Activated CD4-positive, alpha-beta T cell treated with anti-CD3 and anti-CD28 coated beads, Interleukin-2, amount 50 U/mL, for 48 hours (primary cell): Measurements from ENCODE around the gene RSBN1.
"Not testable (repeated sequence)": the region's sequence is repeated elsewhere in the genome, so short reads cannot be mapped to it uniquely, and the experiment has no call there.

Source experiments
- DNase-seq, 2 experiments: peaks; one replicate each; pipeline ENCODE4 v3.0.0-alpha.2; 2020

The RSBN1 gene

DNA sequence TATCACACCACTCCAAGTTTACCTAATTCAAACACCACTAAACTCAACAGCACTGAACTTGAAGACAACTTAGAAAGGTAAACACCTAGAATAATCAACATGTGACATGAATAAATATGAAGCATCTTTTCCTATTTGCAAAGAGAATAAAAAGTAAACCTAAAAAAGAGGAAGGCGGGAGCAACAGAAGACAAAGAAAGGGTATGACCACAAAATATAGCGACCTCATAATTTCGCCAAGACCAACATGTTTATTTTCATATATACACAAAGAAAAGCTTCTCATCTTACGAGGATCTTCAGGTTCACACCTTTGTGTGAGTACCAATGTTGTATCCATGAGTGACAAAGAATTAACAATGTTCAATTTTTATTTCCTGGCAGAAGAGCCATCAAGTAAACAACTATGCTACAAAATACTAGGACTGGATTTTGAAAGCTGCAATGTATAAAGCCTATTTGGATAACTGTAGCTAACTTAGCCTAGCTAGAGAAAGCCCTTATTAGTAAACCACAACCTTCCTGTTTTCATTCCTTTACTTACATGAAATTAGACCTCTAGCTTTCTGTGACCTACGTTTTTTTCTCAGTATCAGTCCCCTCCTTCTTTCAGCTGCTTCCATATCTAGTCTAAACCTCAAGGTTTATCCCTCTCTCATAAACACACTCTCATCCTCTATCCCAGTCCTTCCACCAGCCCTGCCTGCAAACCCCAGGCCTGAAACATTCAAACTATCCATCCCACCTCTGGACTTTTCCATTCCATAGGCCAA is 31.7 kb downstream of the RSBN1 start:
- DNase-seq: no peak

- DNase-seq: no peak
These were observed 32.7 kb downstream of the RSBN1 start for GRCh38 chr1:113779542-113779941.

GRCh38 chr1:113777561-113777960 is 34.7 kb downstream of the RSBN1 start:
- DNase-seq: no peak

GRCh38 chr1:113770031-113770430 is 42.2 kb downstream of the RSBN1 start:
- no peak for DNase-seq

- DNase-seq: no peak
These were observed 42.7 kb downstream of the RSBN1 start for GRCh38 chr1:113769601-113769970.

GRCh38 chr1:113768916-113769600 is 43.2 kb downstream of the RSBN1 start:
- no peak for DNase-seq

GRCh38 chr1:113765306-113766230 is 46.7 kb downstream of the RSBN1 start:
- DNase-seq: no peak

DNA sequence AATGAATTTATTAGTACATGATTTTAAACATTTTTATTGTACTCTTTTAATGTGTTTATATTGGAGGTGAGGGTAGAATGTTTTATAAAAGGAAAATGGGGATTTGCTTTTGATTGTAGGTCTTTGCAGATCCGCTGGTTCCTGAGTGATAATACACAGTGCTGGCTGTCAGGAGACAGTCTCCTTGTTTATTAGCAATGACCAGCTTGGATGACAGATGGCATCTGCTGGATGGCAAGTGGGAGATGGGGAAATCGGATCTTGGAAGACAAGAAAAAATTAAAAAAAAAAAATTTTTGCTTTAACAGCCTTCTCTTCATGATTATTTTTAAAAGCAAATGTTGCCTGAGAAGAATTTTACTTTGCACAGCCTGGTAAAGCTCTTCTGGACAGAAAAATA is 48.6 kb downstream of the RSBN1 start:
- DNase-seq: no peak

GRCh38 chr1:113761937-113762336 is 50.3 kb downstream of the RSBN1 start:
- no peak for DNase-seq

- no peak for DNase-seq
These were observed 51.9 kb downstream of the RSBN1 start for GRCh38 chr1:113760102-113761080.

DNA sequence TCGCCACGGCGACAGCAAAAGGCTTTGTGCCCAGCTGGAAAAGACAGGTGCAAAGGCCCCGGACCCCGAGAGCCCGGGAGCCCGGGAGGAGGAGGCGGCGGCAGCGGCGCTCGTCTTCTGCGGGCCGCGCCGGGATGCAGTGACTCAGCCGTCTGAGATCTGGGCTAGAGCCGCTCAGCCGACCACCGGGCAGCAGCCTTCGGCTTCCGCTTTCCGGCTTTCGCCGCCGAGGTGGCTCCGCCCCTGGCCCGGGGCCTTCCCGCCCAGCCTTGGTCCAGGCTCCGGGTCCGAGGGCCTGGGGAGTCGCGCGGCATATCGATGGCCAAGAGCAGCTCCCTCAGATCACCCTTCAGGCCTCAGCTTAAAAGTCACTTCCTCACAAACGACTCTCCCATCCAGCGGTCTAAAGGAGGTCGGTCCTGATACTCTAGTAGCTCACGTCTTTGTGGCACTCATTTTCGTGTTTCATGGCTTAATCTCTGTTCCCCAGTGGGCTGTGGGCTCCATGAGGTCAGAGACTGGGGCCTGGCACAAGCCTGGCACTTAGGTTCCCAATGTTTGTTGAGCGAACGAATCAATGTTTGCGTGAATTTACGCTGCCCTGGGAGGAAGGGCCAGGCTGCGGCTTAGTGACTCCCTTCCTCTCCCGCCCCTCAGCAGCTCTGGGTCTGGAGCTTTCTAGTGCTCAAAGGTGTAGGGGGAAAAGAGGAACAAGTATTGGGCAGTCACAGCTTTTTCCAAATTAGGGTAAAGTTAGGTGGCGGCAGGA is 52.8 kb downstream of the RSBN1 start, which contains the start of gene PHTF1:
PHTF1 (minus strand) TSS at position 154 of the 769 bp plus-strand sequence. CDS start 783 bp downstream, outside the sequence.
- DNase-seq: peak; percentile 66 to 73

- peak; percentile 61 to 69 for DNase-seq
These were observed 53.5 kb downstream of the RSBN1 start for GRCh38 chr1:113758631-113759332.

DNA sequence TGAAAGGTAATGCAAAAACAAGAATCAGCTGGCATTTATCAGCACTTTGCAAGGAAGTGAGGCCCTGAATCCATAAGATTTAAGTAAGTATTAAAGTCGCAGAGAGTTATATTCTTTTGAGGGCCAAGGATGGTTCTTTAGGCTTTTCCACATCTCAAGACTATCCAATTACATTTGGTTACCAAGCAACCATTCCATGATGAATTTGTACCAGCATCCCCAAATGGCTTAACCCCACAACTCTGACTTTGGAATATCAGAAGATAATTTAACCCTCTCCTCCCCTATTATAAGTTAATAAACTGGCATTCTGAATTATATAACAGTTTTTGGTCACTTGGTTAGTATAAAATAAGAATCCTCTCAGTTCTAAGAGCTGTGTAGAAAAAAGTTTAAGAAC is 55.8 kb downstream of the RSBN1 start:
- DNase-seq: no peak

DNA sequence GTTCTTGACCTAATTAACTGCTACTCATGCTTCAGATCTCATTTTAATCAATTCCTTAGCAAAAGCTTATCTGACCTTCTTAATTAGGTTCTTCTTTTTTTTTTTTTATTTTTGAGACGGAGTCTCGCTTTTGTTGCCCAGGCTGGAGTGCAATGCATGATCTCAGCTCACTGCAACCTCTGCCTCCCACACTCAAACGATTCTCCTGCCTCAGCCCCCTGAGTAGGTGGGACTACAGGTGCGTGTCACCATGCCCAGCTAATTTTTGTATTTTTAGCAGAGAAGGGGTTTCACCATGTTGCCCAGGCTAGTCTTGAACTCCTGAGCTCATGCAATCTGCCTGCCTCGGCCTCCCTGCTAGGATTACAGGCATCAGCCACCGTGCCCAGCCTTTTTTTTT is 58.9 kb downstream of the RSBN1 start:
- not testable (repeated sequence) for DNase-seq

GRCh38 chr1:113751516-113751915 is 60.8 kb downstream of the RSBN1 start:
- DNase-seq: no peak

DNA sequence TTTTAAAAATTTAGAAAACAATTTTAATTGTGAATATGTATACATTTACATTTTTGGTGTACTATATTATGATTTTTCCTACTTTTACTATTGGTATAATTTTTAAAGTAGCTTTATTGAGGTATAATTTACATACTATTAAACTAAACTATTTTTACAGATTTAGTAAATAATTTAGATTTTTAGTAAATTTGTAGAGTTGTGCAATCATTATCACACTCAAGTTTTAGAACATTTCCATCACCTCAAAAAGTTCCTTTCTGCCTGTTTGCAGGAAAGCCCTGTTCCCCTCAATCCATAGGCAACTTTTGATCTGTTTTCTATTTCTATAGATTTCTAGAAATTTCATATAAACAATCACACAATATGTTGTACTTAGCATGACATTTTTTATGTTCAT is 61.2 kb downstream of the RSBN1 start:
- DNase-seq: no peak

DNA sequence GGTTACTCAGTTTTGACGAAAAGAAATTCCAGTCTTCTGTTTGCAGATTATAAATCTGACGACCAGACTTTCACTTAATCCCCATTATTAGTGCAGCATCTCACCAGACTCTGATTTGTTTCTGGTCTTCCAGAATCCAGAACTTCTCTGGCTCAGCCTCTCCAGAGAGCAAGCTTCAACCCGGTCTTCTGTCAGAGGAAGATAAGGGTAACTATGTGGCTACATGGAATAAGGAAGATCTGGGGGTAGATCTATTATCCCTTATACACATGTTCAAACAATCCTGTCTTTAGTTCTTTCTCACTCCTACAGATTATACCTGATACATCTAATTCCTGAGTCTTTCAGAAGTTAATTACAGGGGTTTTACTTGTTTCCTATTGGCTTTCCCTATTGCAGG is 62.9 kb downstream of the RSBN1 start:
- DNase-seq: no peak

- DNase-seq: no peak
These were observed 64.9 kb downstream of the RSBN1 start for GRCh38 chr1:113747376-113747775.

DNA sequence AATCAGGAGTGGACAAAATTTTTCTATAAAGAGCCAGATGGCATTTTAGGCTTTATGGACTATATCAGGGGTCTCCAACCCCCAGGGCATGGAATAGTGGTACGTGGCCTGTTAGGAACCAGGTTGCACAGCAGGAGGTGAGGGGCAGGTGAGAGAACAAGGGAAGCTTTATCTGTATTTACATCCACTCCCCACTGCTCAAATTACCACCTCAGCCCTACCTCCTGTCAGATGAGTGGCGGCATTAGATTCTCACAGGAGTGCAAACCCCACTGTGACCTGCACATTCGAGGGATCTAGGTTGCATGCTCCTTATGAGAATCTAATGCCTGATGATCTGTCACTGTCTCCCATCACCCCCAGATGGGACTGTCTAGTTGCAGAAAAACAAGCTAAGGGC is 66.9 kb downstream of the RSBN1 start:
- no peak for DNase-seq

- no peak for DNase-seq
These were observed 68.2 kb downstream of the RSBN1 start for GRCh38 chr1:113744114-113744513.

GRCh38 chr1:113742515-113742914 is 69.8 kb downstream of the RSBN1 start:
- DNase-seq: no peak
